ENCODE results near the gene ITSN1. TPM values are rescaled to one million over a fixed set of nuclear protein-coding genes. Genes with fewer than 3 reads are reported as not detected.
A peak's percentile ranks its signal among the peaks of the same experiment; 100 is the strongest.

The ITSN1 gene
- total RNA-seq, 1 experiment from 2014 or later: 42.6 TPM

DNA sequence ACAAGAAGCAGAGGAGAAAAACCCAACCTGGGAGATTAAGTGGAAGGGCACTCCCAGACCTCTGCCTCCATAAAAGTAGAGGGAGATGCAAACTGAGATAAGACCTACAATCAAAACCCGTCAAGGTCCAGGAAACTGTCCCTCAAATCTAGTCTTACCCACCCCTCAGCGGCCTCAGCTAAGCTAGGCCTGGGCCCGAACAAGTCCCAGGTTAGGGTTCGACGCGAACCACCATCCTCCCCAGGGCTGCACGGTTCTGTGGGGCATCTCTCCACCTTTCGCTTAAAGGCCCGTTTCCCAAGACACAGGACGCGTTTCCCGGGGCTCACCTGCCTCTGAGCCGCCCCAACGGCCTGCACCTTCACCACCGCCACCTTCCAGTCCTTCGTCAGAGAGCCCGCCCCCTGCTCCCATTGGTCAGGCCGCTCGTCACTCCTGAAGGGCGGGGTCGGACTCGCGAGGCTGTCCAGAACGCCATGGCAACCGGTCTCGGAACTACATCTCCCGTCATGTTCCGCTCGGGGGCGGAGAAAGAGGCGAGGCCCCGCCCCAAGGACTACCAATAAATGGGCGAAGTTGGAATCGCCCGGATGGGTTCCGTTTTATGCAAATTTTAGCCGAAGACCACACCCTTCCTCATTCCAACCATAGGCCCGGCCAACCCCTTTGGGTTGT lies 812 bp upstream of the ITSN1 start, which contains the start of gene CRYZL1:
CRYZL1 (minus strand) TSS at position 390 of the 675 bp plus-strand sequence. CDS start 10,190 bp downstream, outside the sequence.
- intact Hi-C loops (cut with micrococcal nuclease): loop anchor here (2.0 to 5.0 kb wide), 2 partner anchors 121 to 257 kb away; no protein-coding TSS in a partner anchor
- BruUV-seq (replicated peaks): no TSS peak
- H3K9me3 Mint-ChIP-seq (ENCODE audit: unreplicated experiment): no peaks in the 10 kb centered on the region
- peaks cover 24% of the 10 kb centered on the region for H3K4me1 Mint-ChIP-seq (ENCODE audit: insufficient read depth, unreplicated experiment)
- CTCF ChIA-PET: interaction anchor here (1.0 to 1.1 kb wide), 3 partner anchors 36 to 272 kb away, joined by 4 to 5 read pairs (median 5); no protein-coding TSS in a partner anchor
- peaks cover 16% of the 10 kb centered on the region for H3K36me3 Mint-ChIP-seq (ENCODE audit: insufficient read depth, unreplicated experiment)
- peak within 1 kb of the TSS; percentile 82 for H3K27ac Mint-ChIP-seq (ENCODE audit: low read depth, unreplicated experiment)
- POLR2A ChIA-PET: interaction anchor here (0.7 to 2.0 kb wide), 17 partner anchors 11 to 260 kb away, joined by 3 to 13 read pairs (median 3); partner anchors contain the start of genes DONSON and GART
- H3K4me3 Mint-ChIP-seq (ENCODE audit: unreplicated experiment): peak within 1 kb of the TSS; percentile 71
- TF ChIP-seq, protein P1, sequence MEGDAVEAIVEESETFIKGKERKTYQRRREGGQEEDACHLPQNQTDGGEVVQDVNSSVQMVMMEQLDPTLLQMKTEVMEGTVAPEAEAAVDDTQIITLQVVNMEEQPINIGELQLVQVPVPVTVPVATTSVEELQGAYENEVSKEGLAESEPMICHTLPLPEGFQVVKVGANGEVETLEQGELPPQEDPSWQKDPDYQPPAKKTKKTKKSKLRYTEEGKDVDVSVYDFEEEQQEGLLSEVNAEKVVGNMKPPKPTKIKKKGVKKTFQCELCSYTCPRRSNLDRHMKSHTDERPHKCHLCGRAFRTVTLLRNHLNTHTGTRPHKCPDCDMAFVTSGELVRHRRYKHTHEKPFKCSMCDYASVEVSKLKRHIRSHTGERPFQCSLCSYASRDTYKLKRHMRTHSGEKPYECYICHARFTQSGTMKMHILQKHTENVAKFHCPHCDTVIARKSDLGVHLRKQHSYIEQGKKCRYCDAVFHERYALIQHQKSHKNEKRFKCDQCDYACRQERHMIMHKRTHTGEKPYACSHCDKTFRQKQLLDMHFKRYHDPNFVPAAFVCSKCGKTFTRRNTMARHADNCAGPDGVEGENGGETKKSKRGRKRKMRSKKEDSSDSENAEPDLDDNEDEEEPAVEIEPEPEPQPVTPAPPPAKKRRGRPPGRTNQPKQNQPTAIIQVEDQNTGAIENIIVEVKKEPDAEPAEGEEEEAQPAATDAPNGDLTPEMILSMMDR (IDR thresholded peaks at IDR 0.05; ENCODE audit: unreplicated experiment): no peak
- H3K27me3 Mint-ChIP-seq (ENCODE audit: insufficient read depth, unreplicated experiment): no peaks in the 10 kb centered on the region
- DNase-seq (ENCODE audit: unreplicated experiment): peak; percentile 100

DNA sequence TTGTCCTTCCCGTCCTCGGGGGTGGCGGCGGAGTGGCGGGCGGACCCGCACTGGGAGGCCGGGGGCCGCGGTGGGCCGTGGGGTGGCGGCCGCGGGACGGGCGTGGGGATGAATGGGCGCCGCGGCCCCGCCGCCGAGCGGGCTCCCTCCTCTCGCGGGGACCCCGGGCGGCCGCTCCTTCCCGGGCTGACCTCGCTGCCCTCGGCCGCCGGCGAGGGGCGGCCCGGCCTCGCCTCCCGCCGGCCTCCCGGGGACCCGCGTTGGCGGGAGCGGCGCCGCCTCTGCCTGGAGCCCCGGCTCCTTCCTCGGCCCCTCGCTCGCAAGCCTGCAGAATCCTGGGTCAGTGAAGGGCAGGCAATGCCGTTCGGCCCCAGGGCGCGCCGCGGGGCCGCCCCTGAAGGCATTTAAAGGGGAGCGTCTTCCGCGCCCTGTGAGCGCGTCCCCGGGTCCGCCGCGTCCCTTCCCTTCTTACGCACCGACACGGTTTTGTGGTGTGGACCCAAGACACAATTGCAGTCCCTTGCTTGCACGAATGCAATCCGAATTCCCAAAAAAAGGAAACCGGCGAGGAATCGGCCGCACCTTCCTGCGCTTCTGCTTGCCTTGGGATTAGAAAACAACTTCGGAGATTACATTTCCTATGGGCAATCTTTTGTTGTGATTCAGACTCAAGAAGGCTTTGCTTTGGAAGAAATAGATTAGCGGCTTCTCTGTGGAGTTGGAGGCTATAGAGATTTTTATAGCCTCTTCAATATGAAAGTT lies 776 bp downstream of the ITSN1 start:
- Mint-ChIP-seq H3K27ac (ENCODE audit: low read depth, unreplicated experiment) (peak overlapping the region; percentile 82), H3K36me3 (ENCODE audit: insufficient read depth, unreplicated experiment) (peaks cover 16% of the 10 kb centered on the region), H3K27me3 (ENCODE audit: insufficient read depth, unreplicated experiment) (no peaks in the 10 kb centered on the region), H3K4me1 (ENCODE audit: insufficient read depth, unreplicated experiment) (peaks cover 26% of the 10 kb centered on the region), H3K9me3 (ENCODE audit: unreplicated experiment) (no peaks in the 10 kb centered on the region), H3K4me3 (ENCODE audit: unreplicated experiment) (peak overlapping the region; percentile 71)
- ChIA-PET POLR2A (interaction anchor here (0.9 to 3.9 kb wide), 10 partner anchors 12 to 159 kb away, joined by 3 to 42 read pairs (median 4); no protein-coding TSS in a partner anchor), CTCF (no interaction called here)
- intact Hi-C loops (cut with micrococcal nuclease): loop anchor here (2.0 to 5.0 kb wide), 2 partner anchors 119 to 256 kb away; no protein-coding TSS in a partner anchor
- TF ChIP-seq, protein P1 (IDR thresholded peaks at IDR 0.05; ENCODE audit: unreplicated experiment): no peak
- DNase-seq (ENCODE audit: unreplicated experiment): peak; percentile 28
- no TSS peak for BruUV-seq (replicated peaks)

DNA sequence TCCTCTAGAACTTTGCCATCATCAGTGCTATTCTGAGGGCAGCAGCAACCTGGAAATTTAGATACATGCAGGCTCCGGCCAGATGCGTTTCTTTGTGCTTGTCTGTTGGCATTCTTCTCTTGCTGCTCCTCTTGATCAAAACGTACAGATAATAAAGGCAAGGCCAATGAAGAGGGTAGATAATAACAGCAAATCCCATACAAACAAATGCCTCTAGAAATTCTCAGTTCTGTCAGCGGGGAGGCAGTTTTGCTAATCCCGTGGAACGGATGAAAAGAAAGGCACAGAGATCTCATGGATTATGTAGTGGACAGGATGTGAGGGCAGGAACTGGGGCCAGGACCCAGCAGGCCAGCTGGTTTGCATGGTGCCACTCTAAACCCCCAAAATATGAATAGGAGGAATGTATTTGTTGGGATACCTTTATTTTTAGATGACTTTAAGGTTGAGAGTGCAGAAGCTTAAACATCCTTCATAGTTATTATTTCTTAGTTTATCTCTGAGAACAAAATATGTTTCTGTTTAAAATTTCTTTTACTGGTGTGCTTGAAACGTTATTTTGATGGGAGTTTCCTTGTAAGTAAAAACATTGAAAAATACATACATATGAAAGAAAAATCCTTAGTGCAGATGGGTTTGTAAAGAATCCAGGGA lies 1.5 kb downstream of the ITSN1 start:
- Mint-ChIP-seq H3K27ac (ENCODE audit: low read depth, unreplicated experiment) (peak overlapping the region; percentile 76), H3K9me3 (ENCODE audit: unreplicated experiment) (no peaks in the 10 kb centered on the region), H3K27me3 (ENCODE audit: insufficient read depth, unreplicated experiment) (no peaks in the 10 kb centered on the region), H3K4me1 (ENCODE audit: insufficient read depth, unreplicated experiment) (peaks cover 30% of the 10 kb centered on the region), H3K4me3 (ENCODE audit: unreplicated experiment) (peak overlapping the region; percentile 71), H3K36me3 (ENCODE audit: insufficient read depth, unreplicated experiment) (peaks cover 16% of the 10 kb centered on the region)
- TF ChIP-seq, protein P1 (IDR thresholded peaks at IDR 0.05; ENCODE audit: unreplicated experiment): no peak
- TSS peak; percentile 44 for BruUV-seq (replicated peaks)
- ChIA-PET CTCF (interaction anchor here (1.0 to 1.5 kb wide), 2 partner anchors 22 to 38 kb away, joined by 3 to 6 read pairs; no protein-coding TSS in a partner anchor), POLR2A (interaction anchor here (0.6 to 3.9 kb wide), 10 partner anchors 12 to 271 kb away, joined by 3 to 42 read pairs (median 4); no protein-coding TSS in a partner anchor)
- no peak for DNase-seq (ENCODE audit: unreplicated experiment)
- intact Hi-C loops (cut with micrococcal nuclease): loop anchor here (1.0 to 5.0 kb wide), 4 partner anchors 41 to 255 kb away; no protein-coding TSS in a partner anchor

All from MCF 10A (cell line).